NCI-H1417 (cell line): Measurements from ENCODE around the gene DNAL1.
A peak's percentile ranks its signal among the peaks of the same experiment; 100 is the strongest.

Experiments used
- DNase-seq, 3 experiments: peaks; one replicate each; lab custom pipeline; 2025; lab: John Stamatoyannopoulos, UW

DNAL1 gene

DNA sequence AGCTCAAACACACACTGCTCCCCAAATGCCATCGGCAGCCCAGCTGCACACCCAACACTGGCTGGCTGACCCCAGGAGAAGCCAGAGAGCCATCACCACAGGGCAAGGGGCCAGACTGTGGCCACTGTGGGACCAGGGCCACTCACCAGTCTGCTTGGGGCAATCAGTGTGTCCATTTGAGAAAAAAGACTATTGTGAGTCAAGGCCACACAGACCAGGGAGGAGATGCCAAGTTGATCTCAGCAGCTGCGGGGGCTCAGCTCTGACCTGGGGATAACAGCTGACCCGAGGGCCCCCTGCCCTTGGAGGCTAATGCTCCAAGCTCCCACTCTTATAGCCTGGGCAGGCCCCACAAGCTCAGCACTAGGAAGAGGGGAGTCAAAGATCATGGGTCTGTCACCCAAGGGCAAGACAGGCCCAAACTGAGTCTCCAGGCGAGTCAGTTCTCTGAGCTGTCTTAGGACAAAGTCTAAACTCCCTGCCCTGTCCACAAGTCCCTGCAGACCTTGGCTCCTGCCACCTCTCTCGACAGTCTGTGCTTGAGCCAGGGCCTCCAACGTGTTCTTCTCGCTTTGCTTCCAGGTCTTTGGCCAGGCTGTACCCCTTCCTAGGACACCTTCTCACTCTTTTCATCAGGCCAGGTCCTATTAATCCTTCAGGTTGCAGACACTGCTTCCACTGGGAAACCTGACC, 99.5 kb downstream of the DNAL1 start:
- DNase-seq = no peak

DNA sequence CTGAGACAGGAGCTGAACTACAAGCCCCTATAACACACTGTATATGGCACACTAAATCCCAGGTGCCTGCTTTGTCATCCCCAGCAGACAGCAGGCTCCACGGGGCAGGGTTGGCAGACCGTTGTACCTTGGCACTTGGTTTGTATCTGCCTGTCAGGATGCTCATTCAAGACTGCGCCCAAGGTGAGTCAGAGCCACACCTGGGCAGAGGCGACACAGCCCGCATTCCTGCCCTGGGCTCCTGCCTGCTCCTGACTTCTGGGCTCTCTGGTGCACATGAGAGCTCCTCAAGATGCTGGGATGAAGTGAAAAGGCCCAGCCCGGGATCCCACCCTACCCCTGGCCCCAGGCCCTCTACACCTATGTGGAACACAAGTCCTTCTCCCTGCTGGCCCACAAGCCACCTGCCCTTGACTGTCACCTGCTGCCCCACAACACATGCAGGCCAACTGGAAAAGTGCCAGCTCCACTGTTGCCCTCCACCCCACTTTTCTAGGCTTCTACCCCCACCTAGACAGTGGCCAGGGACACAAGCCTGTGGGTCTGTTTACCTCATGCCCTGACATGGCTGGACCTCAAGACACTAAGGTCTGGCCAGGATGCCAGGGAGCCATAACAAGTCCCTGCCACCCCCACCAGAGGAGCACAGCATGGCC, 100.2 kb downstream of the DNAL1 start:
- DNase-seq = no peak

DNA sequence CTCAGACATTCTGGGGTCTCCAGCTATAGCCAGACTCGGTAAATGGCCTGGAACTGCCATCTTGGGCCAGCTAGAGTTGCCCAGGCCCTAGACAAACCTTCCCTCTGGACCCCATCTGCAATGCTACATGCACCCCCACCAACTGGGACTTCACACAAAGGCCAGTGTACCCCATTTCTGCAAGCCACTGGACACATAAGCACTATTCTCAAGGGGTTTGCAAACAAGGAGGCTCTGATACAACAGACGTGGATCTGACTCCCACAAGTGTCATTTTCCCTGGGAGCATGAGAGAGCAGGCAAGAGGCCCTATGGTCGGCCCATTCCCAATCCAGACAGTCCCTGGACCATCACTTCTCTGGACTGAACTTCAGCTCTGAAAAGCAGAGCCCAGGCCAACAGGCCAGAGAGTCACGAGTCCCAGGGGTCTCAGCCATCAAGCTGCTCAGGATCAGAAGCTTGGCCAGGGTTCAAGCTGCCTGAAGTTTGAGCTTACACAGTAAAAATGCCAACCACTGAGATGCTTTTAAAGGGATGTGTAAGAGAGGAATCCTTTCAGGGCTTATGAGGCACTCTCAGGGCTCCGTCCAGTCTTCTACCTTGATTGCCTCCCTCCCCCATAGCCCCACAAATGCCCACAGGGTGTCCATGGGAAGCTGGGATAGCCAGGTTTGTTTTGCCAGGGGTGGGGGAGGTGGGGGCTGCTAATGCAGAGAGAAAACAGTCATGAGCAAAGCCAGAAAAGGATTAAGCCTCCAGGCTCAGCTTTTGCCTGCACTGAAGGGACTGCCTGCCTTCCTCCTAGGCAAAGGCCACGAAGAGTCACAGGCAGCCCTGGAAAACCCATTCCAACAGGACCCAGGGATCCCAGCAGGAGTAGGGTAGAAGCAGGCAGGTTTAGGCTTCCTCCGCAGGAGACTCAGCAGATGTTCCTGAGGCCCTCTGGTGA, 101.1 kb downstream of the DNAL1 start:
- no peak for DNase-seq

DNA sequence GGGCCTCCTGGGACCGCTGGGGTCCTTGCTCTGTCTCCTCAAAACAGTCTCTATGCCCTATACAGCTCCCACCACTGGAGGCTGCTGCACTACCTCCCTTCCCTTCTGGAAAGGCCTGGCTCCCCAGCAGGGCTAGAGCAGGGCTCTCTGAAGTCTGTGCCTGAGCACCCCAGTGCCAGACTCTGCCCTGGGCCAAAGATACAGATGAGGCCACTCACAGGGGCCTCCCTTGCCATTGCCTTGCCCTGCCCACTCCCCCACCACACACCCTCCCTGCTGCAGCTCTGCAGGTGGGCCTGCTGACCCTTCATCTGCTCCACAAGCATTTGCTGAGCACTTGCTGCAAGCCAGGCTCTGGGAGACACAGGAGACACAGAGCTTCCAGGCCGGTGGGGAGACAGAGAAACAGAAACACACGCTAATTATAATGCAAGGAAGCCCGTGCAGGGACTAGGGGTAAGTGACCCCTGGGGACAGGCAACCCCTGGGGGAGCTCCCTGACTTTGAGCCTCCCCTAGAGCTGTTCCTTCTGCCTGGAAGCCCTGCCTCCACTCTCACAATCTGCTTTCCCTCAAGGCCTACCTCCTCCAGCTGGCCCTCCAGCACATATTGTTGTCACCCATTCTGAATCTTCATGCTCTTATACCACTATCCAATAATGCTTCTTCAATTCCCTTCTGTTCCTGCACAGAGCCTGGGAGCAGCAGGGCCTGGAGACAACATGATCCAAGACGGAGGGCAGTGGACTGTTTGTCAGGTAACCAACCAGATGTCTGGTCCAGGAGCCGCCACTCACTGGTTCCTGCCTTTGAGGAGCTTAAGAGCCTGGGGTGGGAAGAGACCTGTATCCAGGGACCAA, 102.0 kb downstream of the DNAL1 start:
- no peak for DNase-seq

DNA sequence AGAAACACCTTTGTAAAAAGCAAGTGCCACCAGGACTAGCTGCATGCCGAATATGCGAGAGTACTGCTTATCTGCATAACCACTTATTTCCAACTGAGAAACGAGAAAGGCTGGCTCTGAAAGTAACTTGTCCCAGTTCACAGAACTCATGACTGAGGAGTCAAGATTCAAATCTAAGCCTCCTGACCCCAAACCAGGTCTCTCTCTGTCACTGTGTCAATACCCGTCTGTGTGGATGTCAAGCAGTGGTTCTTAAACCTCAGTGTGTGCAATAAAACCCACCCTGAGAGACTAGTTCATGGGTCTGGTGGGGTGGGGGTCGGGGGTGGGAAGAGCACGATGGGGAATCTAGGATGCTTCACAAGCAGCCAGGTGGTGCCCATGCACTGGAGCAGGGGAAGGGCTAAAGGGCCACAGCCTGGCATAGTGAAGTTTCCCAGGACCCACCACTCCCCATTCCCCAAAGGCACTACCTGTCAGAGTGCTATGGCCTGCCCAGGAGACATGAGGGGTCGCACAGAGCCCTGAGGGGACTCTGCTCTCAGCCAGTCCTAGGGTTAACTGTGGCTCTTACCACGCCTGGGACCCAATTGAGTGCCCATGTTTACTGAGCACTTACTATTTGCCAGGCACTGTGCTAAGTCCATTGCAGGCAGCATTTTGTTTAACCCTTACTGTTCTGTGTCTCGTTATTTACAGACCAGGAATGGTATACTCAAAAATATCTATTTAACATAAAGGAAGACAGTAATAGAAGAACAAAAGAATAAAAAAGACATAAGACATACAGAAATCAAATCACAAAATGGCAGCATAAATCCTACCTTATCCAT, 102.8 kb downstream of the DNAL1 start:
- no peak for DNase-seq

DNA sequence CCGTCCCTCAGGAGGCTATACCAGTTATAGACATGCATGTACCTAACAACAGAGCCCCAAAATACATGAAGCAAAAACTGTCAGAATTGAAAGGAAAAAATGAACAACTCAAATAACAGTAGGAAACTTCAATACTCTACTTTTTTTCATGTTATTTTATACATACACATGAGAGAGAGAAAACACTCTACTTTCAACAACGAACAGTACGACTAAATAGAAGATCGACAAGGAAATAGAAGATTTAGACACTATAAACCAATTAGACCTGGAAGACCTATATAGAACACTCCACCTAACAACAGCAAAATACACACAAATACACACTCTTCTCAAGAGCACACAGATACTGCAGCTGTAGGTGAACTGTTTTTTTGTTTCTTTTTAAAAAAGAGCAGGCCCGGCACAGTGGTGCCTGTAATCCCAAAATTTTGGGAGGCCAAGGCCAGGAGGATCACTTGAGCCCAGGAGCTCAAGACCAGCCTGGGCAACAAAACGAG, 104.1 kb downstream of the DNAL1 start:
- no peak for DNase-seq

DNA sequence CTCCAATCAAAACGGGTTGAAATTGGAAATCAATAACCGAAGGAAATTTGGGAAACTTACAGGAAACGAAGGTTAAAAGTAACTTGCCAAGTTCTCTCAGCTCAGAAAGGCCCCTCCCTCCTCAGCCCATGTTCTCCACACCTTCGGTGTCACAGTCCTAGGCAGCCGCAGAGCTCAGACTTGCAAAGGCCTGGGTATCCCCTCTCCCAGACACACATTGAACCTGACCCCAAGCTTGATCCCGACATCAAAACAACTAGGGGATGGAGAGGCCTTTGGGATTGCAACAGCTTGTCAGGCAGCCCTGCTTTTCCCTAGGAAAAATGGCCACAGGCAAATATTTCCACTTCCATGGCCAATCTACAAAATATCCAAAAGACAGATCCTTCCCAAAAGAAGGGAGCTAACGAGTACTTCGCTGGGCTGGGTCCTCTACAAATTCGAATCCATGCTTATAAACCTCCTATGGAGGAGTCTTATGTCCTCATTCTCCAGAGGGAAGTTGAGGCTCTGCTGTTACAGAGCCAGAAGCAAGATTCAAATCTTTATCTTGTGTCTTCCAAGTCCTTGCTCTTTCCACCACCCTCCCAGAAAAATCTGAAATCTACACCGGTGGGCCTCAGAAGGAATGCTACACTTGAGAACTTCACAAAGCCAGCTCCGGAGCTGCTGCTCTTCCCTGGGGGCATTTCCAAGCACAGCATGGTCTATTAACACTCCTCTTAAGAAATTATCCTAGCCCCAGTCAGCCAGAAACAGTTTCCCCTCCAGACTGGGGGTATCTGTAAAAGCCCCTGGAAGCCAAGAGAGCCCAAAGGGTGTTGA, 105.1 kb downstream of the DNAL1 start:
- DNase-seq = no peak

DNA sequence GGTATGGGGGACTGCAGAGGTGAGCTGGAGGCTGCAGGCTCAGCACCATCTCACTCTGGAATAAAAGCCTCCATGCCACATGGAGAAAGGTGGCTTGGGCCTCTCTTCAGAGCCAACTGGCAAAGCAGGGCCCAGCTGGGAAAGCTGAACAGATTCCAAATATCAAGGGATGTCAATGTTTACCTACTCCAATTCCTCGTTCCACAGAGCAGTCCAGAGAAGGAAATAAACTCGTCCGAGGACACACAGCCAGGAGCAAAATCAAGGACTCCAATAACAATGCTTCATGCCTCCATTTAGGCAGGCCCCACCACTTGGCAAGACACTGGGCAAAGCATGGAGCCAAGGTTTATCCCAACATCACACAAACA, 105.7 kb downstream of the DNAL1 start:
- no peak for DNase-seq

DNA sequence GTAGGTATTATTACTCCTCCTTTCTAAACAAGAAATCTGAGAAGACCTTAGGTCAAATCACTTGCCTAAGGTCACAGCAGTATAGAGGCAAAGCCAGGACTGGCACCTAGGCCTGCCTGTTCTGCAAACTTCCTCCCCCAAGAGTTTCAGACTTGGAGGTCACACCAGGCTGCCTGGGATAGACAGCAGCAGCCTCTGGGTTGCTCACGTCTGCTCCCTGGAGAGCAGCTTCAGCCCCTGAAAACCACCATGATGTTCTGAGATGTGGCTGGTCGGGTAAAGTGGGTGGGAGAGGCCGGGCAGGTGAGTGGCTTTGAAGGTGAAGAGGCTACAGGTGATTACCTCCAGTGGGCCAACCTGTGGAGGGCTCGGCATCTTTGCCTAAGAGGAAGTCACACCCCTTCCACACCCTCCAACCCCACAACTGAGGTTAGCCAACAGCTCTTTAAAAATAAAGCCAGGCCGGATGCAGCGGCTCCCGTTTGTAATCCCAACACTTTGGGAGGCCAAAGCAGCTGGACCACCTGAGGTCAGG, 106.4 kb downstream of the DNAL1 start:
- DNase-seq = peak in 1 of 3 experiments; percentile 19

DNA sequence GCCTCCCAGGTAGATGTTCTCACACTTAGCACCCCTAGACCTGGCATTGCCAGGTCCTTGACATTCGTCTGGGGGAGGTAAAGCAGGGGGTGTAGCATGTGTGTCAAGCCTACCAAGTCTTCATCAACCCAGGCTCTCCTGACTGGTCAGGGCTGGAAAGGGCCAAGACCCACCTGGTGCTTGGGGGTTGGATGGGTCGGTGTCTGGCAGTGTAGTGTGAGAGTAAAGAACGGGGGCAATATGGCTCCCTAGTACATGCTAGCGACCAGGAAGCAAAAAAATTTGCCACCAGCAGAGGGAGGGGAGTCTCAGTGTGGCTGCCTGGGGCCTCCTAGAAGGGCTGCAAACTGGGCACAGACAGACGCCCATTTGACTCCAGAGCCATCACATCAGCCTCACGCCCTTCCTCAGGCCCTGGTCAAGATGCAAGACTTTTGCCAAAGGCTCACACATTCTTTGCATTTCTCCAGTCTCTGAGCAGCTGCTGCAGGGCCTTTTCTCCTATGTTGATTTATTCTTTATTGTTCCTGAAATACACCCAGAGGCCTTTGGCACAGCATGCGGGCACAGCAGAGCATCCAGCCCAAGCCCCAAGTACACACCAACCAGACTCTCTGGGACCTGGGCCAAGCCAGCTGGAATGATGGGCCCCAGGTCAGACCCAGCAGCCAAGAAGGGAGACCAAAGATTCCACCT, 107.7 kb downstream of the DNAL1 start:
- DNase-seq = peak in 1 of 3 experiments; percentile 31
